Kidney (tissue), 14 donors: ENCODE measurements around the gene TRIO. TPM values are rescaled to one million over a fixed set of nuclear protein-coding genes. Genes with fewer than 3 reads are reported as not detected.

Experiments
- DNase-seq, 5 donors: peaks; one replicate each; pipeline ENCODE4 v3.0.0-alpha.2; 2013 to 2020
- FAIRE-seq: peaks from 2 replicates; lab custom pipeline; 2012; peaks lifted over from hg19 to GRCh38; lab: Jason Lieb, UNC
- H3K27ac ChIP-seq, 2 donors: one replicate each; pipeline ENCODE4 v1.7.0; 2013; ENCODE audit warnings: low read depth in 2 of 2, low read length in 2 of 2, inconsistent platforms in 1 of 2
- H3K27me3 ChIP-seq: one replicate; pipeline ENCODE4 v1.7.1; 2013; ENCODE audit warnings: low read length, inconsistent platforms; ENCODE audit not compliant: control insufficient read depth, insufficient read depth
- H3K36me3 ChIP-seq, 3 donors: one replicate each; pipeline versions ENCODE4 v1.7.0 to v1.7.1; 2013; ENCODE audit warnings: low read length in 3 of 3, control low read depth in 1 of 3, inconsistent platforms in 1 of 3; ENCODE audit not compliant: insufficient read depth in 3 of 3, control insufficient read depth in 2 of 3
- H3K4me1 ChIP-seq, 3 donors: one replicate each; pipeline versions ENCODE4 v1.7.0 to v1.7.1; 2013; ENCODE audit warnings: low read length in 3 of 3, inconsistent platforms in 1 of 3, low read depth in 1 of 3; ENCODE audit not compliant: control insufficient read depth in 2 of 3, insufficient read depth in 2 of 3
- H3K4me3 ChIP-seq, 3 donors: one replicate each; pipeline versions ENCODE4 v1.7.0 to v1.8.1; 2013; ENCODE audit warnings: low read length in 3 of 3, control low read depth in 1 of 3, inconsistent platforms in 1 of 3
- H3K9ac ChIP-seq, 3 donors: one replicate each; pipeline versions ENCODE4 v1.7.0 to v1.7.1; 2013; ENCODE audit warnings: low read length in 3 of 3, control low read depth in 1 of 3, inconsistent platforms in 1 of 3
- H3K9me3 ChIP-seq, 3 donors: one replicate each; pipeline versions ENCODE4 v1.7.0 to v1.7.1; 2013; ENCODE audit warnings: low read length in 3 of 3, control low read depth in 1 of 3, inconsistent platforms in 1 of 3; ENCODE audit not compliant: control insufficient read depth in 2 of 3, insufficient read depth in 1 of 3
- intact Hi-C: fragments of 100-400 bp; cut with DNase I; formaldehyde crosslinking; loops from one replicate; pipeline ENCODE4 v1.11.1; 2022
- polyA plus RNA-seq: library from polyadenylated mRNA; stranded (reverse); fragments of 350-450 nt; fragmentation: Illumina TruSeq; extraction: RNeasy Lipid Tissue Mini Kit (QIAGEN cat#74804); gene quantifications from one replicate; pipeline ENCODE4 v1.2.3, GENCODE V29; 2014; ENCODE audit warnings: low read depth, low replicate concordance; ENCODE audit not compliant: insufficient read depth
- total RNA-seq: library from RNA; stranded (reverse); fragmentation: NEBNext Ultra II Directional; extraction: Animal tissue kit (Norgen Biotek cat#: 25700); gene quantifications from one replicate; pipeline ENCODE4 v1.2.1, GENCODE V29; 2021
- TF ChIP-seq, protein P1 (sequence below): IDR thresholded peaks from 3 replicates; pipeline ENCODE4 v1.5.1; 2012; ENCODE audit warnings: mild to moderate bottlenecking, moderate library complexity, borderline replicate concordance; ENCODE audit not compliant: insufficient read depth; ENCODE audit errors: extremely low read depth
- donor health status: control.
- donor health status: control.
- donor health status: control.
- donor health status: control.
- donor health status: control.
- donor health status: DM: yes; HTN: yes; CAD: no.
- donor health status: Normal renal cell carcinoma (clear cell type).

TRIO gene
- total and polyA plus RNA-seq, 2 donors from 2014 or later = 9.5 to 149 TPM

DNA sequence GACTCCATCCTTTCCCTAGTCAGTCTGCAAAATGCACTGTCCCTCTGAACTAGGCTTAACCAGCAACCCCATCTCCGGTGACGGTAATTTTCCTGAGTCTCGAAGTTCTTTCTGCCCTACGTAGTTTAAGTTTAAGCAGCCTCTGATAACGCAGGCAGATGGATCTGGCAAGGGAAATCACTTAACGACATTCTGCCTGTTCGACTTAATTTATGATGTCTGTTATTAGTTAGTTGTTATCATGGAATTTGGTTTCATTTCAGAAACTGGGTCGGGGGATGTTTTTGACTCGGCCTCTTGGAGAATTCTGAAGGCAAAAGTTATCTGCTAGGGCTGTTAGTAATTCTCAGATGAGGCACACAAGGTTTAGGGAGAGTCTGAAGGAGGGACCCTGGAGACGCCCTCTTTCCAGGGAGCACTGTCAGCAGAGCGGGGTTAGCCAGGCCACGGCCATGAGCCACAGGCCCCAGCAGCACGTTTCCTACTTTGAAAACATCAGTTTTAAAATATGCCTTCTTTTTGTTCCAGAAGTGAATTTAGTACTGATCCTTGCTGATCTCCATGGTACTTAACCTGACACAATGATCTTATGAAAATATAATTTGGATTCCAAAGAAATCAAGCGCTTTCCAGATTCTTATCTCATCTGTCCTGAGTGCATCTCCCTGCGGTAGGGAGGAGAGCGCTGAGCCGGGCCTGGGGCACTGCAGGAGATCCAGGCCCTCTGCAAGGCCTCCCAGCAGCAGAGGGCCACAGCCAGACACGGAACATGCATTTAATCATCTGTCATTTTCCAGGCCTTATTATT is 267.5 kb downstream of the TRIO start:
- Histone ChIP-seq H3K9me3 (no peaks in the 10 kb centered on the region), H3K27me3 (no peaks in the 10 kb centered on the region), H3K4me3 (no peak overlapping the region), H3K9ac (no peak overlapping the region), H3K27ac (peak overlapping the region in 1 of 2 donors; percentile 18), H3K36me3 (peaks cover 8 to 32% (median 19%) of the 10 kb centered on the region in 3 donors), H3K4me1 (peaks cover 0 to 5% (median 5%) of the 10 kb centered on the region in 3 donors)
- DNase-seq (peak in 1 of 5 donors; percentile 44), FAIRE-seq (no peak)
- intact Hi-C loops = no loop called here
- TF ChIP-seq, protein P1, sequence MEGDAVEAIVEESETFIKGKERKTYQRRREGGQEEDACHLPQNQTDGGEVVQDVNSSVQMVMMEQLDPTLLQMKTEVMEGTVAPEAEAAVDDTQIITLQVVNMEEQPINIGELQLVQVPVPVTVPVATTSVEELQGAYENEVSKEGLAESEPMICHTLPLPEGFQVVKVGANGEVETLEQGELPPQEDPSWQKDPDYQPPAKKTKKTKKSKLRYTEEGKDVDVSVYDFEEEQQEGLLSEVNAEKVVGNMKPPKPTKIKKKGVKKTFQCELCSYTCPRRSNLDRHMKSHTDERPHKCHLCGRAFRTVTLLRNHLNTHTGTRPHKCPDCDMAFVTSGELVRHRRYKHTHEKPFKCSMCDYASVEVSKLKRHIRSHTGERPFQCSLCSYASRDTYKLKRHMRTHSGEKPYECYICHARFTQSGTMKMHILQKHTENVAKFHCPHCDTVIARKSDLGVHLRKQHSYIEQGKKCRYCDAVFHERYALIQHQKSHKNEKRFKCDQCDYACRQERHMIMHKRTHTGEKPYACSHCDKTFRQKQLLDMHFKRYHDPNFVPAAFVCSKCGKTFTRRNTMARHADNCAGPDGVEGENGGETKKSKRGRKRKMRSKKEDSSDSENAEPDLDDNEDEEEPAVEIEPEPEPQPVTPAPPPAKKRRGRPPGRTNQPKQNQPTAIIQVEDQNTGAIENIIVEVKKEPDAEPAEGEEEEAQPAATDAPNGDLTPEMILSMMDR = no peak

DNA sequence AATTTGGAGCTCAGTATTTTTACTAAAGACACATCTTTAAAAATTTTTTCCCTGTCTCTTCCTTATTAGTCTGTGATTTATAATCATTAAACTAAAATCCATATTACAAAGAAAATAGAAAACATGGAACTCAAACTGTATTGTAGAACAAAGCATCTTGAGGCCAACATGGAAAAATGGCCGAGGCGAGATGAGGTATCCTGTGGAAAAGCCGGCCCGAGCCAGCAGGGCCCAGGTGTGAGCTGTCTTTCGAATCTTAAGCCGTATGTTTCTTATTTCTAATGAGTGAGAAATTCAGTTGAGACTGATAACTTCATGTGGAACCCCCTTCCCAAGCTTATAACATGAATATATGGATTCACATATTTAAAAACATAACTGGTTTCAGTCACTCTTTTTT is 268.1 kb downstream of the TRIO start:
- H3K4me3 ChIP-seq = no peak overlapping the region
- no peak for DNase-seq
- FAIRE-seq = no peak
- H3K4me1 ChIP-seq = peaks cover 0 to 5% (median 5%) of the 10 kb centered on the region in 3 donors
- no peak overlapping the region for H3K9ac ChIP-seq
- no peak overlapping the region for H3K27ac ChIP-seq
- intact Hi-C loops = no loop called here
- H3K27me3 ChIP-seq = no peaks in the 10 kb centered on the region
- H3K9me3 ChIP-seq = no peaks in the 10 kb centered on the region
- H3K36me3 ChIP-seq = peaks cover 8 to 32% (median 19%) of the 10 kb centered on the region in 3 donors
- TF ChIP-seq, protein P1 = no peak

DNA sequence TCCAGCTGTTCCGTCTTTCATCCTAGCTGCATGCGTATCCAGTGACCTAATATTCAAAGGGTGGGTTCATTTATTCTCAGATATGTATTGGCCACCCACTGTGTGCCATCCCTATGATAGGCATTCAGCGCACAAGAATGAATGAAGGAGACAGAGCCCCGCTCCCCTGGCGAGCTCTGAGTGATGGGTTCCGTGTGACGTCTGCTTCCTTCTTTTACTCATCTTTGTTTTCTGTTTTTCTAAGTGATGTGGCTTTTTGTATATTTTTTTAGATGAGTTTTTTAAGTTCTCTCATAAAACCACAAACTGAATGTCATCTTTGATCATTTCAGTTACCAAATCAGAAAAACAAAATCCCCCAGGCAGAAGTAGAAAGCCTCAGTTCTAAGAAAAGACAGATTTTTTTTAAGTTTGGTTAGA is 270.2 kb downstream of the TRIO start:
- Histone ChIP-seq H3K27me3 (no peaks in the 10 kb centered on the region), H3K9ac (no peak overlapping the region), H3K9me3 (no peaks in the 10 kb centered on the region), H3K36me3 (peaks cover 0 to 21% (median 19%) of the 10 kb centered on the region in 3 donors), H3K4me1 (no peaks in the 10 kb centered on the region), H3K27ac (no peak overlapping the region), H3K4me3 (no peak overlapping the region)
- TF ChIP-seq, protein P1 = no peak
- FAIRE-seq = no peak
- DNase-seq = no peak
- intact Hi-C loops = no loop called here
